Glomerular visceral epithelial cell (primary cell): ENCODE results near the gene SHFL.
A peak's percentile ranks its signal among the peaks of the same experiment; 100 is the strongest.

Experiments used
- DNase-seq: peaks from one replicate; pipeline ENCODE4 v3.0.0-alpha.2; 2016; ENCODE audit errors: extremely low spot score

Gene SHFL

GRCh38 chr19:10085641-10086590 lies at the start of gene SHFL:
Gene SHFL (plus strand): TSS chr19:10086317. CDS start chr19:10086428, 111 bp downstream.
- DNase-seq: peak; percentile 66

GRCh38 chr19:10036601-10037071 lies 49.5 kb upstream of the SHFL start:
- no peak for DNase-seq

GRCh38 chr19:10037367-10037766 lies 48.8 kb upstream of the SHFL start:
- no peak for DNase-seq

GRCh38 chr19:10037809-10038208 lies 48.3 kb upstream of the SHFL start:
- DNase-seq: no peak

GRCh38 chr19:10043286-10043927 lies 42.7 kb upstream of the SHFL start:
- peak; percentile 8 for DNase-seq

GRCh38 chr19:10044390-10044789 lies 41.7 kb upstream of the SHFL start:
- DNase-seq: no peak

- DNase-seq: no peak
Measured at GRCh38 chr19:10045371-10045770, 40.7 kb upstream of the SHFL start.

- DNase-seq: no peak
Measured at GRCh38 chr19:10049626-10050025, 36.5 kb upstream of the SHFL start.

- DNase-seq: no peak
Measured at GRCh38 chr19:10052602-10053360, 33.3 kb upstream of the SHFL start.

GRCh38 chr19:10061717-10062310 lies 24.3 kb upstream of the SHFL start:
- DNase-seq: no peak

GRCh38 chr19:10068205-10068604 lies 17.9 kb upstream of the SHFL start:
- DNase-seq: peak; percentile 27

- no peak for DNase-seq
Measured at GRCh38 chr19:10069046-10069445, 17.1 kb upstream of the SHFL start.

GRCh38 chr19:10070730-10071446 lies 15.2 kb upstream of the SHFL start:
- no peak for DNase-seq

- no peak for DNase-seq
Measured at GRCh38 chr19:10074153-10074552, 12.0 kb upstream of the SHFL start.

- no peak for DNase-seq
Measured at GRCh38 chr19:10076535-10076934, 9.6 kb upstream of the SHFL start.

GRCh38 chr19:10078329-10078728 lies 7.8 kb upstream of the SHFL start:
- DNase-seq: no peak

GRCh38 chr19:10079031-10079453 lies 7.1 kb upstream of the SHFL start:
- no peak for DNase-seq

GRCh38 chr19:10083911-10084310 lies 2.2 kb upstream of the SHFL start:
- no peak for DNase-seq

- no peak for DNase-seq
Measured at GRCh38 chr19:10084803-10085202, 1.3 kb upstream of the SHFL start.

- no peak for DNase-seq
Measured at GRCh38 chr19:10086591-10087192, 575 bp downstream of the SHFL start.
